IMR-90 (cell line): Measurements from ENCODE around the gene ANK3. TPM values are rescaled to one million over a fixed set of nuclear protein-coding genes. Genes with fewer than 3 reads are reported as not detected.

Experiments
- ATAC-seq: fragments of 200-7000 bp; cut with Tn5 transposase; 2 replicates; pipeline ENCODE4 v1.9.1; 2020; ENCODE audit warnings: low read depth, mild to moderate bottlenecking, moderate library complexity
- BruUV-seq: library from RNA; stranded (reverse); fragments of 400-500 nt; replicated peaks from 2 replicates; lab custom pipeline; 2021; lab: Mats Ljungman, UMichigan
- CTCF ChIA-PET: fragments of 300-600 bp; formaldehyde crosslinking; extraction: SDS; loops from one replicate; lab custom pipeline; 2021; ENCODE audit warnings: antibody characterized with exemption; lab: Yijun Ruan, JAX
- POLR2A ChIA-PET: fragments of 300-600 bp; sonication (Branson Sonifier 250); formaldehyde crosslinking; loops from one replicate; lab custom pipeline; 2022; ENCODE audit warnings: antibody characterized with exemption; ENCODE audit not compliant: unreplicated experiment; lab: Charles Lee
- DNase-seq: peaks from one replicate; pipeline ENCODE4 v3.0.0; 2013
- H2AFZ ChIP-seq: replicated peaks from 2 replicates; pipeline ENCODE3; 2013; ENCODE audit warnings: low read length, mild to moderate bottlenecking; ENCODE audit not compliant: poor library complexity
- H2AK5ac ChIP-seq: 2 replicates; pipeline ENCODE4 v1.6.1; 2013; ENCODE audit warnings: low read depth, low read length, inconsistent platforms
- H2AK9ac ChIP-seq: replicated peaks from 2 replicates; pipeline ENCODE3; 2013; ENCODE audit warnings: mild to moderate bottlenecking, low read depth, low read length, moderate library complexity; ENCODE audit not compliant: poor library complexity
- H2BK120ac ChIP-seq: 2 replicates; pipeline ENCODE4 v1.6.1; 2013; ENCODE audit warnings: low read depth, low read length, inconsistent platforms
- H2BK15ac ChIP-seq: 3 replicates; pipeline ENCODE4 v1.6.1; 2013; ENCODE audit warnings: low read depth, low read length, inconsistent platforms
- H2BK20ac ChIP-seq: 2 replicates; pipeline ENCODE4 v1.6.1; 2013; ENCODE audit warnings: low read depth, mild to moderate bottlenecking, inconsistent platforms, low read length, moderate library complexity
- H2BK5ac ChIP-seq: 2 replicates; pipeline ENCODE4 v1.6.1; 2013; ENCODE audit warnings: mild to moderate bottlenecking, low read depth, low read length, inconsistent platforms; ENCODE audit not compliant: poor library complexity, severe bottlenecking
- H3K14ac ChIP-seq: replicated peaks from 2 replicates; pipeline ENCODE4 v1.6.1; 2013; ENCODE audit warnings: low read depth, low read length, inconsistent platforms
- H3K18ac ChIP-seq: 2 replicates; pipeline ENCODE4 v1.6.1; 2013; ENCODE audit warnings: low read depth, low read length, control low read depth
- H3K23ac ChIP-seq: 2 replicates; pipeline ENCODE4 v1.6.1; 2013; ENCODE audit warnings: low read depth, low read length, inconsistent platforms
- H3K27ac ChIP-seq: 2 replicates; pipeline ENCODE4 v1.5.1; 2013; ENCODE audit warnings: mild to moderate bottlenecking, control low read depth, low read length; ENCODE audit not compliant: insufficient read depth
- H3K27me3 ChIP-seq: 2 replicates; pipeline ENCODE4 v1.6.1; 2013; ENCODE audit warnings: low read length; ENCODE audit not compliant: control insufficient read depth, insufficient read depth
- H3K36me3 ChIP-seq: 2 replicates; pipeline ENCODE4 v1.6.1; 2013; ENCODE audit warnings: low read length, mixed read lengths; ENCODE audit not compliant: control insufficient read depth, insufficient read depth
- H3K4ac ChIP-seq: 2 replicates; pipeline ENCODE4 v1.6.1; 2013; ENCODE audit warnings: low read depth, low read length, inconsistent platforms
- H3K4me1 ChIP-seq: 2 replicates; pipeline ENCODE4 v1.6.1; 2013; ENCODE audit warnings: low read length, mixed read lengths; ENCODE audit not compliant: control insufficient read depth, insufficient read depth
- H3K4me2 ChIP-seq: 2 replicates; pipeline ENCODE4 v1.6.1; 2013; ENCODE audit warnings: low read depth, mild to moderate bottlenecking, control low read depth, low read length, moderate library complexity
- H3K4me3 ChIP-seq: 2 replicates; pipeline ENCODE4 v1.5.1; 2013; ENCODE audit warnings: low read depth, mild to moderate bottlenecking, control low read depth, low read length, moderate library complexity; ENCODE audit not compliant: insufficient read depth
- H3K56ac ChIP-seq: 2 replicates; pipeline ENCODE4 v1.6.1; 2013; ENCODE audit warnings: low read length, inconsistent platforms; ENCODE audit not compliant: insufficient read depth; ENCODE audit errors: extremely low read depth
- H3K79me1 ChIP-seq, 2 experiments: 2 replicates each; pipeline ENCODE4 v1.6.1; 2013; ENCODE audit warnings: low read length in 2 of 2, inconsistent platforms in 1 of 2, low read depth in 1 of 2
- H3K9ac ChIP-seq: 2 replicates; pipeline ENCODE4 v1.6.1; 2013; ENCODE audit warnings: low read depth, low read length, control low read depth
- H3K9me1 ChIP-seq: 2 replicates; pipeline ENCODE4 v1.6.1; 2013; ENCODE audit warnings: low read length, inconsistent platforms; ENCODE audit not compliant: insufficient read depth
- H3K9me3 ChIP-seq: 2 replicates; pipeline ENCODE4 v1.6.1; 2013; ENCODE audit warnings: low read length; ENCODE audit not compliant: control insufficient read depth, insufficient read depth
- H4K20me1 ChIP-seq: 2 replicates; pipeline ENCODE4 v1.6.1; 2013; ENCODE audit warnings: low read length, inconsistent platforms; ENCODE audit not compliant: insufficient read depth
- H4K5ac ChIP-seq: 2 replicates; pipeline ENCODE4 v1.6.1; 2013; ENCODE audit warnings: mild to moderate bottlenecking, low read depth, low read length, control low read depth
- H4K8ac ChIP-seq, 2 experiments: 2 replicates each; pipeline ENCODE4 v1.6.1; 2013; ENCODE audit warnings: low read depth in 2 of 2, low read length in 2 of 2, control low read depth in 1 of 2, inconsistent platforms in 1 of 2
- H4K91ac ChIP-seq: 2 replicates; pipeline ENCODE4 v1.6.1; 2013; ENCODE audit warnings: low read depth, low read length, inconsistent platforms; ENCODE audit not compliant: insufficient read depth
- BHLHE40 ChIP-seq: fragments of 150-350 bp; IDR thresholded peaks from 2 replicates; pipeline ENCODE4 v1.6.1; 2016; ENCODE audit warnings: mild to moderate bottlenecking, low read depth, low read length
- CEBPB ChIP-seq: IDR thresholded peaks from 2 replicates; pipeline ENCODE4 v1.6.1; 2012; ENCODE audit warnings: low read depth, low read length, improper control_type of control experiment
- CHD1 ChIP-seq: IDR thresholded peaks from 2 replicates; pipeline ENCODE4 v1.6.1; 2012; ENCODE audit warnings: low read depth, low read length, improper control_type of control experiment
- FOS ChIP-seq: fragments of 150-350 bp; IDR thresholded peaks from 2 replicates; pipeline ENCODE4 v1.6.1; 2016; ENCODE audit warnings: low read depth, low read length
- MAFK ChIP-seq: IDR thresholded peaks from 2 replicates; pipeline ENCODE4 v1.6.1; 2012; ENCODE audit warnings: low read depth, low read length, improper control_type of control experiment
- MAZ ChIP-seq: IDR thresholded peaks from 2 replicates; pipeline ENCODE4 v1.6.1; 2012; ENCODE audit warnings: low read depth, mild to moderate bottlenecking, low read length, improper control_type of control experiment, moderate library complexity, borderline replicate concordance
- MXI1 ChIP-seq: IDR thresholded peaks from 2 replicates; pipeline ENCODE4 v1.6.1; 2012; ENCODE audit warnings: low read depth, mild to moderate bottlenecking, low read length, moderate library complexity, borderline replicate concordance
- NFE2L2 ChIP-seq: fragments of 150-350 bp; IDR thresholded peaks from 2 replicates; pipeline ENCODE4 v1.6.1; 2016; ENCODE audit warnings: low read depth, mild to moderate bottlenecking, low read length
- POLR2A ChIP-seq: IDR thresholded peaks from 2 replicates; pipeline ENCODE4 v1.6.1; 2012; ENCODE audit warnings: mild to moderate bottlenecking, low read depth, low read length
- RAD21 ChIP-seq: IDR thresholded peaks from 2 replicates; pipeline ENCODE4 v1.6.1; 2012; ENCODE audit warnings: low read length, improper control_type of control experiment
- RCOR1 ChIP-seq: IDR thresholded peaks from 2 replicates; pipeline ENCODE4 v1.6.1; 2012; ENCODE audit warnings: mild to moderate bottlenecking, low read length, improper control_type of control experiment; ENCODE audit not compliant: insufficient replicate concordance
- RFX5 ChIP-seq: IDR thresholded peaks from 2 replicates; pipeline ENCODE4 v1.8.0; 2012; ENCODE audit warnings: low read depth, mild to moderate bottlenecking, low read length, moderate library complexity
- SMC3 ChIP-seq: fragments of 150-350 bp; IDR thresholded peaks from 2 replicates; pipeline ENCODE4 v1.6.1; 2016; ENCODE audit warnings: low read depth, mild to moderate bottlenecking, antibody characterized with exemption, low read length, moderate library complexity
- WGBS, 2 experiments: methylation state at CpG; one replicate each; pipeline versions ENCODE4 v1.1.5 to v1.1.7; 2013; ENCODE audit warnings: missing lambda C conversion rate in 2 of 2; ENCODE audit not compliant: insufficient read length in 1 of 2; ENCODE audit errors: extremely low coverage in 2 of 2; 5-methylcytosine and 5-hydroxymethylcytosine counted together
- dilution Hi-C: fragments of 300-500 bp; cut with HindIII; formaldehyde crosslinking; loops from one replicate; pipeline ENCODE4 v1.14.3; 2018; ENCODE audit warnings: low sequenced_read_pairs; ENCODE audit not compliant: unreplicated experiment
- in situ Hi-C: fragments of 300-500 bp; cut with MboI; formaldehyde crosslinking; loops from 3 replicates; pipeline ENCODE4 v1.14.3; 2019; ENCODE audit warnings: low sequenced_read_pairs, inconsistent platforms, mixed read lengths
- intact Hi-C: fragments of 100-400 bp; cut with micrococcal nuclease; formaldehyde crosslinking; loops from 2 replicates; pipeline ENCODE4 v1.10.0; 2022
- polyA plus RNA-seq, 3 experiments: library from polyadenylated mRNA; depleted of rRNA; stranded (reverse); fragments of >200 nt; gene quantifications; 2 replicates each; pipeline ENCODE4 v1.2.3, GENCODE V29; 2012; ENCODE audit warnings: low replicate concordance in 1 of 3
- total RNA-seq: library from RNA; depleted of rRNA; stranded (reverse); fragments of >200 nt; gene quantifications from 2 replicates; pipeline ENCODE4 v1.2.3, GENCODE V29; 2012
- TF ChIP-seq, protein P1 (sequence below): fragments of 150-350 bp; IDR thresholded peaks from 2 replicates; pipeline ENCODE4 v1.6.1; 2017; ENCODE audit warnings: mild to moderate bottlenecking, antibody characterized with exemption, low read length, low read depth
- TF ChIP-seq, protein P2 (sequence below): fragments of 150-350 bp; IDR thresholded peaks from 2 replicates; pipeline ENCODE4 v1.6.1; 2016; ENCODE audit warnings: low read depth, mild to moderate bottlenecking, low read length, moderate library complexity, borderline replicate concordance
- TF ChIP-seq, protein P3 (sequence below): conservative IDR thresholded peaks from 2 replicates; pipeline ENCODE4 v1.5.1; 2012; ENCODE audit warnings: mild to moderate bottlenecking, low read depth, low read length, improper control_type of control experiment

The ANK3 gene
- total and polyA plus RNA-seq, 2 of the 4 experiments (the other 2 are of a cell fraction) = 0.63 to 1.8 TPM

DNA sequence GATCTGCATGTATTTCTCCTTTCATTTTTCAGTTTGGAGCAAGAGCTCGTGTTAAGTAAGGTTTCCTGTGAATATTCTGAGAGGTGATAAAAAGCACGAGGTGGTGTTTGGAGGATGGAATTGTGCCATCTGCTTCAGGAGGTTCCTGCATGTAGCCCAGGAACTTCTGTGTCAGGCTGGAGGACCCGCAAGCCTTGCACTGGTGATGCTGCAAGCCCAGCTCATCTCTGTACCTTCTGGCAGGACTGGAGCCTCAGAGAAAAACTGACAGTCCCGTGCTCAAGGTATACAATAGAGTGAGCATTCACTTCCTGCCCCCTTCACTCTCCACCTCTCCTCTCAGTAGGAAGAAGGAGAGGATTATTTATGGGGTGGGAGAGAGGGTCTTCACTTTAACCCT is 242.7 kb downstream of the ANK3 start:
- no peaks in the 10 kb centered on the region for H3K9me3 ChIP-seq
- no peaks in the 10 kb centered on the region for H3K36me3 ChIP-seq
- in situ Hi-C loops (no loop called here), intact Hi-C loops (no loop called here), dilution Hi-C loops (no loop called here)
- H3K18ac ChIP-seq = no peak overlapping the region
- H4K5ac ChIP-seq = no peak overlapping the region
- no peak overlapping the region for H3K4ac ChIP-seq
- ChIA-PET POLR2A (no interaction called here), CTCF (no interaction called here)
- H2BK5ac ChIP-seq = no peak overlapping the region
- no TSS peak for BruUV-seq
- H3K56ac ChIP-seq = no peak overlapping the region
- no peak overlapping the region for H4K91ac ChIP-seq
- no peak overlapping the region for H4K8ac ChIP-seq
- no peak overlapping the region for H2BK20ac ChIP-seq
- H3K4me1 ChIP-seq = peaks cover 2% of the 10 kb centered on the region; the same call in 1 of the 2 replicates
- H3K23ac ChIP-seq = no peak overlapping the region
- H2BK15ac ChIP-seq = no peak overlapping the region
- no peaks in the 10 kb centered on the region for H4K20me1 ChIP-seq
- no peak overlapping the region for H2AFZ ChIP-seq
- ATAC-seq = no peak
- no peak overlapping the region for H2AK5ac ChIP-seq
- H3K4me2 ChIP-seq = no peak overlapping the region
- H3K14ac ChIP-seq = no peak overlapping the region
- H3K27ac ChIP-seq = no peak overlapping the region
- no peak for TF ChIP-seq SMC3
- no peak for TF ChIP-seq MAZ
- TF ChIP-seq RCOR1 = no peak
- TF ChIP-seq BHLHE40 = no peak
- TF ChIP-seq RFX5 = no peak
- no peak for TF ChIP-seq RAD21
- TF ChIP-seq FOS = no peak
- no peak for TF ChIP-seq POLR2A
- TF ChIP-seq, protein P1, sequence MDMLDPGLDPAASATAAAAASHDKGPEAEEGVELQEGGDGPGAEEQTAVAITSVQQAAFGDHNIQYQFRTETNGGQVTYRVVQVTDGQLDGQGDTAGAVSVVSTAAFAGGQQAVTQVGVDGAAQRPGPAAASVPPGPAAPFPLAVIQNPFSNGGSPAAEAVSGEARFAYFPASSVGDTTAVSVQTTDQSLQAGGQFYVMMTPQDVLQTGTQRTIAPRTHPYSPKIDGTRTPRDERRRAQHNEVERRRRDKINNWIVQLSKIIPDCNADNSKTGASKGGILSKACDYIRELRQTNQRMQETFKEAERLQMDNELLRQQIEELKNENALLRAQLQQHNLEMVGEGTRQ = no peak
- TF ChIP-seq MXI1 = no peak
- no peak for TF ChIP-seq CHD1
- no peak for TF ChIP-seq MAFK
- no peak for TF ChIP-seq CEBPB
- TF ChIP-seq, protein P2, sequence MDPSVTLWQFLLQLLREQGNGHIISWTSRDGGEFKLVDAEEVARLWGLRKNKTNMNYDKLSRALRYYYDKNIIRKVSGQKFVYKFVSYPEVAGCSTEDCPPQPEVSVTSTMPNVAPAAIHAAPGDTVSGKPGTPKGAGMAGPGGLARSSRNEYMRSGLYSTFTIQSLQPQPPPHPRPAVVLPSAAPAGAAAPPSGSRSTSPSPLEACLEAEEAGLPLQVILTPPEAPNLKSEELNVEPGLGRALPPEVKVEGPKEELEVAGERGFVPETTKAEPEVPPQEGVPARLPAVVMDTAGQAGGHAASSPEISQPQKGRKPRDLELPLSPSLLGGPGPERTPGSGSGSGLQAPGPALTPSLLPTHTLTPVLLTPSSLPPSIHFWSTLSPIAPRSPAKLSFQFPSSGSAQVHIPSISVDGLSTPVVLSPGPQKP = no peak
- TF ChIP-seq NFE2L2 = no peak
- TF ChIP-seq, protein P3, sequence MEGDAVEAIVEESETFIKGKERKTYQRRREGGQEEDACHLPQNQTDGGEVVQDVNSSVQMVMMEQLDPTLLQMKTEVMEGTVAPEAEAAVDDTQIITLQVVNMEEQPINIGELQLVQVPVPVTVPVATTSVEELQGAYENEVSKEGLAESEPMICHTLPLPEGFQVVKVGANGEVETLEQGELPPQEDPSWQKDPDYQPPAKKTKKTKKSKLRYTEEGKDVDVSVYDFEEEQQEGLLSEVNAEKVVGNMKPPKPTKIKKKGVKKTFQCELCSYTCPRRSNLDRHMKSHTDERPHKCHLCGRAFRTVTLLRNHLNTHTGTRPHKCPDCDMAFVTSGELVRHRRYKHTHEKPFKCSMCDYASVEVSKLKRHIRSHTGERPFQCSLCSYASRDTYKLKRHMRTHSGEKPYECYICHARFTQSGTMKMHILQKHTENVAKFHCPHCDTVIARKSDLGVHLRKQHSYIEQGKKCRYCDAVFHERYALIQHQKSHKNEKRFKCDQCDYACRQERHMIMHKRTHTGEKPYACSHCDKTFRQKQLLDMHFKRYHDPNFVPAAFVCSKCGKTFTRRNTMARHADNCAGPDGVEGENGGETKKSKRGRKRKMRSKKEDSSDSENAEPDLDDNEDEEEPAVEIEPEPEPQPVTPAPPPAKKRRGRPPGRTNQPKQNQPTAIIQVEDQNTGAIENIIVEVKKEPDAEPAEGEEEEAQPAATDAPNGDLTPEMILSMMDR = no peak
- no CpG with 5 or more reads among the region's 4 CpGs for WGBS, 2 experiments
- no peak overlapping the region for H3K4me3 ChIP-seq
- H3K79me1 ChIP-seq = no peaks in the 10 kb centered on the region
- no peak overlapping the region for H2BK120ac ChIP-seq
- no peaks in the 10 kb centered on the region; the same call in 1 of the 2 replicates for H3K27me3 ChIP-seq
- H2AK9ac ChIP-seq = no peak overlapping the region
- DNase-seq = no peak
- H3K9me1 ChIP-seq = no peaks in the 10 kb centered on the region
- no peak overlapping the region for H3K9ac ChIP-seq
